ENCODE results near the gene PLIN5.

- no peak for TF ChIP-seq POLR2A (IDR thresholded peaks at IDR 0.05)
- peak in 1 of 3 donors; percentile 70 for TF ChIP-seq POLR2AphosphoS5 (IDR thresholded peaks at IDR 0.05)
These were observed 17.4 kb upstream of the PLIN5 start for GRCh38 chr19:4552525-4552819.
